HEK293 (cell line): Measurements from ENCODE around the gene ADPRH.
"Not testable (repeated sequence)": the region's sequence is repeated elsewhere in the genome, so short reads cannot be mapped to it uniquely, and the experiment has no call there.

Experiments
- CTCF ChIA-PET: fragments of 350-600 bp; formaldehyde crosslinking; extraction: SDS; loops from one replicate; lab custom pipeline; 2021; ENCODE audit warnings: antibody characterized with exemption; lab: Yijun Ruan, JAX
- POLR2A ChIA-PET: fragments of 300-600 bp; formaldehyde crosslinking; extraction: SDS; loops from one replicate; lab custom pipeline; 2020; ENCODE audit warnings: antibody characterized with exemption, inconsistent platforms; lab: Yijun Ruan, JAX
- H3K27ac ChIP-seq: fragments of 200-500 bp; sonication (Bioruptor generic); 2 replicates; pipeline ENCODE4 v1.5.1; 2014; ENCODE audit warnings: low read depth, low read length, control low read depth, inconsistent platforms; ENCODE audit errors: extremely low read depth
- H3K36me3 ChIP-seq, 2 experiments: fragments of 200-500 bp in 1 of 2; sonication (Bioruptor generic) in 1 of 2; 1 replicate in 1 of 2; 2 replicates in 1 of 2; pipeline ENCODE4 v1.5.1; 2014 to 2017; ENCODE audit warnings: inconsistent platforms in 2 of 2, low read length in 2 of 2; ENCODE audit not compliant: control insufficient read depth in 2 of 2, insufficient read depth in 1 of 2
- H3K4me1 ChIP-seq: fragments of 200-500 bp; sonication (Bioruptor generic); 2 replicates; pipeline ENCODE4 v1.5.1; 2014; ENCODE audit warnings: mild to moderate bottlenecking, low read length, inconsistent platforms; ENCODE audit not compliant: control insufficient read depth, insufficient read depth
- H3K4me3 ChIP-seq: 2 replicates; pipeline ENCODE4 v1.5.1; 2011; ENCODE audit warnings: low read depth, mild to moderate bottlenecking, control low read depth, low read length, moderate library complexity
- H3K9me3 ChIP-seq: fragments of 200-500 bp; sonication (Bioruptor generic); 2 replicates; pipeline ENCODE4 v1.5.1; 2014; ENCODE audit warnings: low read depth, low read length, inconsistent platforms; ENCODE audit not compliant: control insufficient read depth, insufficient read depth
- ELK4 ChIP-seq: IDR thresholded peaks from 2 replicates; pipeline ENCODE4 v1.6.1; 2011; ENCODE audit warnings: mild to moderate bottlenecking, low read depth, low read length, borderline replicate concordance
- KLF7 ChIP-seq: fragments of 450-650 bp; formaldehyde crosslinking; IDR thresholded peaks from 2 replicates; pipeline ENCODE4 v1.5.1; 2016; ENCODE audit warnings: missing biosample characterization, missing genetic modification characterization, borderline replicate concordance
- REPIN1 ChIP-seq: fragments of 450-650 bp; formaldehyde crosslinking; IDR thresholded peaks from 2 replicates; pipeline ENCODE4 v1.5.1; 2017; ENCODE audit warnings: missing biosample characterization, missing genetic modification characterization, low read depth
- ZFP41 ChIP-seq: fragments of 450-650 bp; formaldehyde crosslinking; IDR thresholded peaks from 2 replicates; pipeline ENCODE4 v1.5.1; 2016; ENCODE audit warnings: missing biosample characterization, missing genetic modification characterization, borderline replicate concordance
- ZNF140 ChIP-seq: fragments of 450-650 bp; formaldehyde crosslinking; IDR thresholded peaks from 2 replicates; pipeline ENCODE4 v1.5.1; 2016; ENCODE audit warnings: missing biosample characterization, missing genetic modification characterization
- ZNF146 ChIP-seq: fragments of 450-650 bp; formaldehyde crosslinking; IDR thresholded peaks from 2 replicates; pipeline ENCODE4 v1.5.1; 2016; ENCODE audit warnings: missing biosample characterization, missing genetic modification characterization
- ZNF19 ChIP-seq: fragments of 450-650 bp; formaldehyde crosslinking; IDR thresholded peaks from 2 replicates; pipeline ENCODE4; 2016; ENCODE audit warnings: missing biosample characterization, missing genetic modification characterization, low read depth
- ZNF24 ChIP-seq: fragments of 450-650 bp; formaldehyde crosslinking; IDR thresholded peaks from 2 replicates; pipeline ENCODE4 v1.5.1; 2016; ENCODE audit warnings: missing biosample characterization, missing genetic modification characterization
- ZNF488 ChIP-seq: fragments of 450-650 bp; formaldehyde crosslinking; IDR thresholded peaks from 2 replicates; pipeline ENCODE4 v1.5.1; 2016; ENCODE audit warnings: missing biosample characterization, missing genetic modification characterization
- ZNF510 ChIP-seq: fragments of 450-650 bp; formaldehyde crosslinking; IDR thresholded peaks from 2 replicates; pipeline ENCODE4 v1.5.1; 2018; ENCODE audit warnings: mild to moderate bottlenecking, missing genetic modification characterization, missing biosample characterization; ENCODE audit not compliant: insufficient replicate concordance
- ZNF518A ChIP-seq: fragments of 450-650 bp; formaldehyde crosslinking; conservative IDR thresholded peaks from 2 replicates; pipeline ENCODE4 v1.5.1; 2016; ENCODE audit warnings: low read depth, missing biosample characterization, missing genetic modification characterization
- ZNF629 ChIP-seq: fragments of 450-650 bp; formaldehyde crosslinking; IDR thresholded peaks from 2 replicates; pipeline ENCODE4 v1.5.1; 2017; ENCODE audit warnings: missing biosample characterization, missing genetic modification characterization

The ADPRH gene

GRCh38 chr3:119563334-119563733 lies 16.0 kb upstream of the ADPRH start:
- POLR2A ChIA-PET = not testable (repeated sequence)
- TF ChIP-seq ZNF146 = peak; percentile 71
- TF ChIP-seq, all 188 proteins: peak for 1; not testable (repeated sequence) for 187
- H3K9me3 ChIP-seq, H3K27ac ChIP-seq, CTCF ChIA-PET, H3K4me3 ChIP-seq, H3K4me1 ChIP-seq, H3K36me3 ChIP-seq: not testable (repeated sequence)

GRCh38 chr3:119569156-119569555 lies 10.1 kb upstream of the ADPRH start:
- TF ChIP-seq ZNF140 (tag by site-specific recombination) (no peak), KLF7 (no peak), ELK4 (no peak), REPIN1 (no peak), ZNF488 (tag by site-specific recombination) (no peak), ZNF19 (tag by site-specific recombination) (no peak), ZFP41 (tag by site-specific recombination) (no peak)
- POLR2A ChIA-PET = no interaction called here
- Histone ChIP-seq H3K4me1 (no peaks in the 10 kb centered on the region), H3K9me3 (no peaks in the 10 kb centered on the region), H3K27ac (no peak overlapping the region), H3K36me3 (no peaks in the 10 kb centered on the region), H3K4me3 (no peak overlapping the region)
- CTCF ChIA-PET = no interaction called here

- ChIA-PET CTCF (no interaction called here), POLR2A (interaction anchor here (0.6 kb wide), 1 partner anchor 105 kb away, joined by 4 read pairs; no protein-coding TSS in a partner anchor)
- no peak overlapping the region for H3K27ac ChIP-seq
- no peak overlapping the region for H3K4me3 ChIP-seq
- H3K36me3 ChIP-seq = no peaks in the 10 kb centered on the region
- no peaks in the 10 kb centered on the region for H3K9me3 ChIP-seq
- TF ChIP-seq ZNF629 (tag by site-specific recombination) (no peak), ZNF518A (tag by site-specific recombination) (no peak), ZNF24 (tag by site-specific recombination) (no peak), ZNF510 (tag by site-specific recombination) (no peak)
- TF ChIP-seq, all 188 proteins: peak for 0
- no peaks in the 10 kb centered on the region for H3K4me1 ChIP-seq
These were observed 9.1 kb upstream of the ADPRH start for GRCh38 chr3:119570229-119570628.
